CD4-positive, alpha-beta T cell treated with Interleukin-17A for 1 hour (primary cell): ENCODE measurements around the gene HYKK.
A peak's percentile ranks its signal among the peaks of the same experiment; 100 is the strongest.
"Not testable (repeated sequence)": the region's sequence is repeated elsewhere in the genome, so short reads cannot be mapped to it uniquely, and the experiment has no call there.

Source experiments
- DNase-seq: peaks from one replicate; pipeline ENCODE4 v3.0.0-alpha.2; 2020

The HYKK gene

GRCh38 chr15:78506971-78507830, at the start of gene HYKK:
Gene HYKK, plus strand, starts transcription at chr15:78507577. Its CDS starts 5,512 bp downstream, at chr15:78513089.
- DNase-seq = peak; percentile 84

- DNase-seq = no peak
Observed at GRCh38 chr15:78460737-78461136, 46.6 kb upstream of the HYKK start.

DNA sequence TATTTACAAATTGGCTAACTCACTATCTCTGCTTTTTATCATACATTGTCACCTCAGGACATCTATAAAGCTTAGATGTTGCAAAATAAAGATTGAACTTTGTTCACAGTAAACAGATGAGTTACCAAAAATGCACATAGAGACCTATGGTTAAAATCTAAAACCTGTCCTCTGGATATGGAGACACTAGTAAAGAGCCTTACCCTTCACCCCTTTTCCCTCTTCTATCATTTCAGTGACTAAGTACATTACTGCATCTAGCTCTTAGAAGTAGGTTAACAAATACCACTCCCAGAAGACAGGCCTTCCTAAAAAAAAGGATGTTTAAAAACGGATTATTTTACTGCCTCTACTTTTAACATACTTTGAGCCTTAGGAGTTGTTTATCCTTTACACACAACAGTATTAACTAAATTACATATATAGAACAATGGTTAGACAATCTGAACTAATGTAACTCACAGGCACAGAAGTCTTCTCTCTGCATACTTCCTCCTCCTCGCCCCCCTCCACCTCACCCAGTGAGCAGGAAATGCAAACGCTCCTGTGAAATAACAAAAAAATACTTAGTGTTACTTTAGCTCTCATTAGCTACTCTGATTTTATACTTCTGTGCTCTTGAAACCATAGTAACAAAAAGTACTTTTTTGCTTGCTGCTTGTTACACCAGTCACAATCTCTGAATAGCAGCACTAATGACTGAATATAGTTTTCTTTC, 46.0 kb upstream of the HYKK start:
- peak; percentile 44 for DNase-seq

GRCh38 chr15:78469031-78469430, 38.3 kb upstream of the HYKK start:
- no peak for DNase-seq

DNA sequence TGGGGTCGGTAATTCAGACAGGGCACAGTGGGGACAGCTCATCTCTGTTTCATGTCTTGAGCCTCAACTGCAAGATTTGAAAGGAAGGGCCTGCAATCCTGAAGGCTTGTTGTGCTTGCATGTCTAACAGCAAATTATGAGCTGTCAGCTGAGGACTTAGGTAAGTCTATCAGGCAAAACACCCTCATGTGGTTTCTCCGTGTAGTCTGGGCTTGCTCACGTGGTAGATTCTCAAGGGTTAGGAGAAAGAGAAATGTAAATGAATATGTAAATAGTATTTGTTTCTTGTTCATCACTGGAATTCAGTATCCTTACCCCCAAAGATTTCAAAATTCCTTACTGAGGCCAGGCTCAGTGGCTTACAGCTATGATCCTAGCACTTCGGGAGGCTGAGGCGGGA, 30.1 kb upstream of the HYKK start:
- no peak for DNase-seq

- DNase-seq = no peak
Observed at GRCh38 chr15:78479650-78480049, 27.7 kb upstream of the HYKK start.

GRCh38 chr15:78481917-78482316, 25.5 kb upstream of the HYKK start:
- no peak for DNase-seq

DNA sequence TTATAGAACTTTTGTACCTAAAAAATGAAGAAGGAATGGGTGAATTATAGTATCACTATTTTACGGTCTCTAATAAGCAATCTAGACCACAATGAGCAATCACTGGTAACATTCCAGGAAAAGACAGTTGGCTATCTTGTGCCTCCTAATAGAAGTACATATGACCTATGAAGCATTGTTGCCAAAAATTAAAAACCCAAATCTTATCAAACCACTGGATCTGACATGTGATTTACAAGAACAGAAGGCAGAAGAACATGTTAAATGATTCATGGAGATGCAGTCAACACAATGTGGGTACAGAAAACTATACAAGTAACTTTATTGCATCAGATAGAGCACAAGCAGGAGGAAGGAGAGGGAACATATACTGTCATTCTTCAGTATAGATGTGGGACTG, 14.5 kb upstream of the HYKK start:
- no peak for DNase-seq

DNA sequence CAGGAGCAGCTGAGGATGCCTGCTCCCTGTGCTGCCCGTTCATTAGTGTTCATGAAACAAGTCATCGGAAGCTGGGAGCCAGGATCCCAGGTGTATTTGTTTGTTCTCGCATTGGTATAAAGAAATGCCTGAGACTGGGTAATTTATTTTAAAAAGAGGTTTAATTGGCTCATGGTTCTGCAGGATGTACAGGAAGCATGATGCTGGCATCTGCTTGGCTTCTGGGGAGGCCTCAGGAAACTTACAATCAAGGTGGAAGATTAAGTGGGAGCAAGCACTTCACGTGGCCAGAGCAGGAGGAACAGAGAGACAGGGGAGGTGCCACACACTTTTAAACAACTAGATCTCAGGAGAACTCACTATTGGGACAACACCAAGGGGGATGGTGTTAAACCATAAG, 5.5 kb upstream of the HYKK start:
- no peak for DNase-seq

GRCh38 chr15:78502641-78503040, 4.7 kb upstream of the HYKK start:
- no peak for DNase-seq

GRCh38 chr15:78507831-78508160, 419 bp downstream of the HYKK start:
- no peak for DNase-seq

GRCh38 chr15:78508272-78508671, 895 bp downstream of the HYKK start:
- no peak for DNase-seq

GRCh38 chr15:78509726-78510312, 2.4 kb downstream of the HYKK start:
- no peak for DNase-seq

GRCh38 chr15:78520035-78520434, 12.7 kb downstream of the HYKK start:
- not testable (repeated sequence) for DNase-seq

GRCh38 chr15:78524230-78524629, 16.9 kb downstream of the HYKK start:
- no peak for DNase-seq

- DNase-seq = no peak
Observed at GRCh38 chr15:78527325-78527724, 19.9 kb downstream of the HYKK start.

DNA sequence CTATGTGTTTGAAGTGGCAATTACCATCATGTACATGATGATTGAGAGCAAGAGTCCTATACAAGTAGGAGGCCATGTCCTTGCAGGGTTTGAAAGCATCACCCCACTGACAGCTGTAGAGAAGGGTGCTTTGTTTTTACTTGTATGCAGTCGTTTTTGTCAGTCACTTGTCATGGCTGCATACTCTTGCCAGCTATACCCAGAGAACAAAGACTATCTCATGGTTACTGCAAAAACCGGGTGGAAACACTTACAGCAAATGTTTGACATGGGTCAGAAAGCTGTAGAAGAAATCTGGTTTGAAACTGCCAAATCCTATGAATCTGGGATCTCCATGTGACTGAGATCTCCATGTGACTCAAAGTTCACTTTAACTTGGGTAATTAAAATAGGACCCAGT, 26.0 kb downstream of the HYKK start:
- DNase-seq = no peak

- no peak for DNase-seq
Observed at GRCh38 chr15:78536134-78536533, 28.8 kb downstream of the HYKK start.

- no peak for DNase-seq
Observed at GRCh38 chr15:78537266-78537905, 30.0 kb downstream of the HYKK start.

DNA sequence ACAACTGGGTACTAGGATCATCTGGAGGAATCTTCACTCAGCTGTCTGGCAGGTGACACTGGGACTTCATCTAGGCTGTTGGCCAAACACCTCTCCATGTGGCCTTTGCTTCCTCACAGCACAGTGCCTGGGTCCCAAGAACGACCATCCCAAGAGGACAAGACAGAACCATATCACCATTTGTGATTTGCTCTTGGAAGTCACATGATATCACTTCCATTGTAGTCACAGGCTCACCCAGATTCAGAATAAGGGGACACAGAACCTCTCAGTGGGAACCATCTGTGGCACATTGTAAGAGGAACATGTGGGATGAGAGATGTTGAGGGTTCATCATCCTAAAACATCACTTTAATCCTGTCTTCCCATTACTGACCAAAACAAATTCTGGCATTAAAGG, 31.0 kb downstream of the HYKK start:
- no peak for DNase-seq

- DNase-seq = not testable (repeated sequence)
Observed at GRCh38 chr15:78539464-78540140, 32.2 kb downstream of the HYKK start.

- peak; percentile 93 for DNase-seq
Observed at GRCh38 chr15:78540141-78540870, 32.9 kb downstream of the HYKK start, which contains the start of gene PSMA4. Gene PSMA4, plus strand, starts transcription at chr15:78540444. Its CDS starts 1,484 bp downstream, at chr15:78541928.
